SK-N-SH (cell line): Measurements from ENCODE around the gene C5orf22.
A peak's percentile ranks its signal among the peaks of the same experiment; 100 is the strongest.

Experiments
- CTCF ChIP-seq: fragments of 200-600 bp; sonication (generic); IDR thresholded peaks from 2 replicates; pipeline ENCODE4 v1.6.1; 2017; ENCODE audit warnings: antibody characterized with exemption, mild to moderate bottlenecking, moderate library complexity
- GATA2 ChIP-seq: sonication (generic); formaldehyde crosslinking; IDR thresholded peaks from 2 replicates; pipeline ENCODE4 v1.5.0; 2020; ENCODE audit warnings: mild to moderate bottlenecking, missing genetic modification reagents
- JUND ChIP-seq: IDR thresholded peaks from 2 replicates; pipeline ENCODE4 v1.4.0; 2012
- MEF2A ChIP-seq: IDR thresholded peaks from 2 replicates; pipeline ENCODE4 v1.4.0; 2012; ENCODE audit warnings: low read depth, borderline replicate concordance
- POLR2AphosphoS5 ChIP-seq: IDR thresholded peaks from 2 replicates; pipeline ENCODE4 v1.6.1; 2012; ENCODE audit warnings: low read depth, low read length
- RAD21 ChIP-seq: IDR thresholded peaks from 2 replicates; pipeline ENCODE4 v1.6.1; 2012; ENCODE audit warnings: mild to moderate bottlenecking, low read length
- SIN3A ChIP-seq: IDR thresholded peaks from 2 replicates; pipeline ENCODE4 v1.6.1; 2012; ENCODE audit warnings: low read depth, mild to moderate bottlenecking, low read length, moderate library complexity, borderline replicate concordance
- TAF1 ChIP-seq: IDR thresholded peaks from 2 replicates; pipeline ENCODE4 v1.6.1; 2012; ENCODE audit warnings: low read depth, mild to moderate bottlenecking, low read length, moderate library complexity, borderline replicate concordance
- USF1 ChIP-seq: IDR thresholded peaks from 2 replicates; pipeline ENCODE4 v1.4.0; 2012; ENCODE audit warnings: low read depth, borderline replicate concordance
- USF2 ChIP-seq: fragments of 150-350 bp; IDR thresholded peaks from 2 replicates; pipeline ENCODE4 v1.6.1; 2017; ENCODE audit warnings: antibody characterized with exemption, low read length, low read depth, borderline replicate concordance
- YY1 ChIP-seq: IDR thresholded peaks from 2 replicates; pipeline ENCODE4 v1.4.0; 2012; ENCODE audit warnings: low read depth, mild to moderate bottlenecking

- TF ChIP-seq MEF2A (no peak), POLR2AphosphoS5 (no peak), CTCF (peak; percentile 68), USF1 (no peak), GATA2 (CRISPR knock-in tag) (no peak), SIN3A (no peak), USF2 (no peak), TAF1 (no peak), YY1 (no peak), RAD21 (peak; percentile 91), JUND (no peak)
These were observed 49.5 kb downstream of the C5orf22 start for GRCh38 chr5:31581498-31582099.
